PC-9 (cell line): Measurements from ENCODE around the gene IRF9. TPM values are rescaled to one million over a fixed set of nuclear protein-coding genes. Genes with fewer than 3 reads are reported as not detected.

ENCODE experiments used
- BruUV-seq: library from RNA; stranded (reverse); fragments of 400-500 nt; replicated peaks from 2 replicates; lab custom pipeline; 2021; lab: Mats Ljungman, UMichigan
- CTCF ChIA-PET: fragments of 300-600 bp; sonication (Branson Sonifier 250); formaldehyde crosslinking; loops from one replicate; lab custom pipeline; 2022; ENCODE audit warnings: antibody characterized with exemption; lab: Charles Lee
- POLR2A ChIA-PET: fragments of 300-600 bp; sonication (Branson Sonifier 250); formaldehyde crosslinking; loops from one replicate; lab custom pipeline; 2022; ENCODE audit warnings: antibody characterized with exemption; ENCODE audit not compliant: unreplicated experiment; lab: Charles Lee
- DNase-seq, 2 experiments: peaks; one replicate each; pipeline versions ENCODE4 v3.0.0 to v3.0.0-alpha.2; 2015 to 2022; ENCODE audit warnings: mixed read lengths in 1 of 2
- H2AFZ ChIP-seq: fragments of 200-600 bp; sonication (generic); 2 replicates; pipeline ENCODE4 v1.8.1; 2017; ENCODE audit warnings: antibody characterized with exemption
- H3F3A ChIP-seq: fragments of 200-600 bp; sonication (generic); 2 replicates; pipeline ENCODE4 v1.8.1; 2017; ENCODE audit warnings: antibody characterized with exemption, mild to moderate bottlenecking, low read depth; ENCODE audit not compliant: insufficient read depth
- H3K27ac ChIP-seq: fragments of 200-600 bp; sonication (generic); 2 replicates; pipeline ENCODE4 v1.6.1; 2016; ENCODE audit warnings: mixed run types
- H3K27me3 ChIP-seq: fragments of 200-600 bp; sonication (generic); 2 replicates; pipeline ENCODE4 v1.6.1; 2016; ENCODE audit warnings: low read depth, mixed run types; ENCODE audit not compliant: insufficient read depth
- H3K36me3 ChIP-seq: fragments of 200-600 bp; sonication (generic); 2 replicates; pipeline ENCODE4 v1.6.1; 2016; ENCODE audit warnings: low read depth, mixed run types
- H3K4me1 ChIP-seq: fragments of 200-600 bp; sonication (generic); replicated peaks from 2 replicates; pipeline ENCODE4 v1.6.1; 2016; ENCODE audit warnings: mixed run types; ENCODE audit not compliant: insufficient read depth
- H3K4me2 ChIP-seq: fragments of 200-600 bp; sonication (generic); 2 replicates; pipeline ENCODE4 v1.6.1; 2017; ENCODE audit warnings: mixed run types
- H3K4me3 ChIP-seq: fragments of 200-600 bp; sonication (generic); 2 replicates; pipeline ENCODE4 v1.6.1; 2016; ENCODE audit warnings: mixed run types
- H3K79me2 ChIP-seq: fragments of 200-600 bp; sonication (generic); 2 replicates; pipeline ENCODE4 v1.6.1; 2017; ENCODE audit warnings: low read depth, mixed run types
- H3K9me2 ChIP-seq: fragments of 200-600 bp; sonication (generic); 2 replicates; pipeline ENCODE4 v1.8.1; 2017; ENCODE audit warnings: mild to moderate bottlenecking; ENCODE audit not compliant: insufficient read depth
- H3K9me3 ChIP-seq: fragments of 200-600 bp; sonication (generic); 2 replicates; pipeline ENCODE4 v1.8.1; 2016; ENCODE audit warnings: low read depth; ENCODE audit not compliant: insufficient read depth
- H4K20me1 ChIP-seq: fragments of 200-600 bp; sonication (generic); 2 replicates; pipeline ENCODE4 v1.8.1; 2017; ENCODE audit not compliant: insufficient read depth
- CTCF ChIP-seq: fragments of 200-600 bp; sonication (generic); conservative IDR thresholded peaks from 2 replicates; pipeline ENCODE4 v1.6.1; 2017; ENCODE audit warnings: mixed run types, antibody characterized with exemption, mild to moderate bottlenecking, moderate library complexity
- EZH2 ChIP-seq: fragments of 200-600 bp; sonication (generic); IDR thresholded peaks from 2 replicates; pipeline ENCODE4 v1.8.0; 2017; ENCODE audit warnings: antibody characterized with exemption, low read depth
- intact Hi-C: fragments of 100-400 bp; cut with micrococcal nuclease; formaldehyde crosslinking; loops from one replicate; pipeline ENCODE4 v1.10.0; 2022; ENCODE audit not compliant: unreplicated experiment
- total RNA-seq: library from RNA; stranded (reverse); gene quantifications from 2 replicates; pipeline ENCODE4 v1.2.3, GENCODE V29; 2021

IRF9 gene
- total RNA-seq, 1 experiment from 2014 or later = 21.4 TPM

GRCh38 chr14:24204163-24205146 is 43.4 kb downstream of the IRF9 start:
- H3K4me3 ChIP-seq = no peak overlapping the region
- no peaks in the 10 kb centered on the region for H3K27me3 ChIP-seq
- intact Hi-C loops = no loop called here
- no TSS peak for BruUV-seq
- H2AFZ ChIP-seq = no peak overlapping the region
- DNase-seq = no peak
- H3K9me3 ChIP-seq = no peaks in the 10 kb centered on the region; the same call in 1 of the 2 replicates
- no peak overlapping the region for H3K27ac ChIP-seq
- H3F3A ChIP-seq = no peaks in the 10 kb centered on the region
- POLR2A ChIA-PET = no interaction called here
- H3K9me2 ChIP-seq = no peaks in the 10 kb centered on the region
- no peaks in the 10 kb centered on the region for H3K4me1 ChIP-seq
- H3K36me3 ChIP-seq = no peaks in the 10 kb centered on the region
- no peaks in the 10 kb centered on the region for H4K20me1 ChIP-seq
- no peak for TF ChIP-seq EZH2
- TF ChIP-seq CTCF = no peak
- CTCF ChIA-PET = no interaction called here
- H3K79me2 ChIP-seq = no peaks in the 10 kb centered on the region
- no peak overlapping the region for H3K4me2 ChIP-seq

- no peaks in the 10 kb centered on the region for H3K9me2 ChIP-seq
- no peaks in the 10 kb centered on the region for H3K4me1 ChIP-seq
- no peak for DNase-seq
- H3K4me3 ChIP-seq = no peak overlapping the region
- H4K20me1 ChIP-seq = no peaks in the 10 kb centered on the region
- TF ChIP-seq CTCF (no peak), EZH2 (no peak)
- H3K9me3 ChIP-seq = no peaks in the 10 kb centered on the region; the same call in 1 of the 2 replicates
- H3K27ac ChIP-seq = no peak overlapping the region
- H2AFZ ChIP-seq = no peak overlapping the region
- no peak overlapping the region for H3K4me2 ChIP-seq
- H3K27me3 ChIP-seq = no peaks in the 10 kb centered on the region
- ChIA-PET POLR2A (interaction anchor here (0.6 kb wide), 1 partner anchor 98 kb away, joined by 3 read pairs; no protein-coding TSS in a partner anchor), CTCF (no interaction called here)
- no peaks in the 10 kb centered on the region for H3K36me3 ChIP-seq
- H3K79me2 ChIP-seq = peaks cover 3% of the 10 kb centered on the region
- intact Hi-C loops = no loop called here
- H3F3A ChIP-seq = no peaks in the 10 kb centered on the region
- no TSS peak for BruUV-seq
Measured at GRCh38 chr14:24206260-24207103, 45.4 kb downstream of the IRF9 start.

DNA sequence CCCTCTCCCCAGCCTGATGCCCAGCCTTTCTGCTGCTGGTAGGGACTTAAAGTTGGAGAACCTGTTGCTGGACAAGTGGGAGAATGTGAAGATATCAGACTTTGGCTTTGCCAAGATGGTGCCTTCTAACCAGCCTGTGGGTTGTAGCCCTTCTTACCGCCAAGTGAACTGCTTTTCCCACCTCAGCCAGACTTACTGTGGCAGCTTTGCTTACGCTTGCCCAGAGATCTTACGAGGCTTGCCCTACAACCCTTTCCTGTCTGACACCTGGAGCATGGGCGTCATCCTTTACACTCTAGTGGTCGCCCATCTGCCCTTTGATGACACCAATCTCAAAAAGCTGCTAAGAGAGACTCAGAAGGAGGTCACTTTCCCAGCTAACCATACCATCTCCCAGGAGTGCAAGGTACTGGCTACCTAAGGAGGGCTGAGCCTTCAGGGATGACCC is 46.1 kb downstream of the IRF9 start:
- no TSS peak for BruUV-seq
- H3F3A ChIP-seq = no peaks in the 10 kb centered on the region
- no peak overlapping the region for H2AFZ ChIP-seq
- H3K4me2 ChIP-seq = no peak overlapping the region
- CTCF ChIA-PET = no interaction called here
- H4K20me1 ChIP-seq = no peaks in the 10 kb centered on the region
- H3K79me2 ChIP-seq = peaks cover 9% of the 10 kb centered on the region
- no peaks in the 10 kb centered on the region for H3K4me1 ChIP-seq
- POLR2A ChIA-PET = no interaction called here
- H3K9me3 ChIP-seq = no peaks in the 10 kb centered on the region
- H3K27ac ChIP-seq = no peak overlapping the region
- intact Hi-C loops = no loop called here
- no peaks in the 10 kb centered on the region for H3K9me2 ChIP-seq
- DNase-seq = no peak
- TF ChIP-seq CTCF = no peak
- no peak for TF ChIP-seq EZH2
- H3K36me3 ChIP-seq = no peaks in the 10 kb centered on the region
- no peaks in the 10 kb centered on the region for H3K27me3 ChIP-seq
- no peak overlapping the region for H3K4me3 ChIP-seq
